ENCODE data around the gene DAW1.
"Not testable (repeated sequence)": the region's sequence is repeated elsewhere in the genome, so short reads cannot be mapped to it uniquely, and the experiment has no call there.

DAW1 gene, protein sequence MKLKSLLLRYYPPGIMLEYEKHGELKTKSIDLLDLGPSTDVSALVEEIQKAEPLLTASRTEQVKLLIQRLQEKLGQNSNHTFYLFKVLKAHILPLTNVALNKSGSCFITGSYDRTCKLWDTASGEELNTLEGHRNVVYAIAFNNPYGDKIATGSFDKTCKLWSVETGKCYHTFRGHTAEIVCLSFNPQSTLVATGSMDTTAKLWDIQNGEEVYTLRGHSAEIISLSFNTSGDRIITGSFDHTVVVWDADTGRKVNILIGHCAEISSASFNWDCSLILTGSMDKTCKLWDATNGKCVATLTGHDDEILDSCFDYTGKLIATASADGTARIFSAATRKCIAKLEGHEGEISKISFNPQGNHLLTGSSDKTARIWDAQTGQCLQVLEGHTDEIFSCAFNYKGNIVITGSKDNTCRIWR

GRCh38 chr2:227871375-227871791, at the start of gene DAW1:
DAW1 (plus strand) TSS chr2:227871631; CDS start chr2:227871690, 59 bp downstream.
- peak in 1 of 2 donors; percentile 17 for DNase-seq (ENCODE audit: low read depth in 2 of 2)

- DNase-seq (ENCODE audit: low read depth in 2 of 2): no peak
These were observed 48.9 kb upstream of the DAW1 start for GRCh38 chr2:227822416-227823003.

DNA sequence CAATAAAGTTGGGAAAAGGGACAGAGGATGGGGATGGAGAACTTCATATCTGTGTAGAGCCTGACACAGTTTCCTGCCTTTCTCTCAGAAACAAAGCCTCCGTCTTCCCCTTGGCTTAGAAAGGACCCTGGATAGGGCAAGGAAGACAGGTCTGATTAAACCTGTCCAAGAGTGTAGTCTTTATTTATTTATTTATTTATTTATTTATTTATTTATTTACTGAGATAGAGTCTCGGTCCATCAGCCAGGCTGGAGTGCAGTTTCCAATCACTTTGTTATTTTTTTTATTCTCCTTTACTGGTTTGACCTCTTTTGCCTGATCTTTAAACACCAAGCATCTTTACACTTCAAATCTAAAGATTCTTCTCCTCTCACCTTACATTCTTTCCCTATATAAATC, 47.5 kb upstream of the DAW1 start:
- DNase-seq (ENCODE audit: low read depth in 2 of 2): no peak

DNA sequence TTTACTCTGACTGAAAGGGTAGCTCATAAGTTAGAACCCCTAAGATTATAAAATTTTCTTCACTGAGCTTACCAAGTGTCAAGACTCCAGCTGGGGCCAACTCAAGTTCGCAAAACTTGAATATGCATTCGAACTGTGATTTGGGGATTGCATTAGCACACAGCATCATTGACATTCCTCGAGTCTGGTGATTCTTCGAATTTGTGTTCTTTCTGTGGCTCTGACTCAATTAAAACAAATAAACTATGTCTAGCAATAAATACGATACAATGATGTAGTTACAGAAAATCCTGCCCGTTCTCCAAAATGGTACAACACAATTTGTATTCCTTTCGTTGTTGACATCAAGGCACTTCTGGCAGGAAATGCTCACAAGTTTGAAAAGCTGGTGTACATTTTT, 46.7 kb upstream of the DAW1 start:
- no peak for DNase-seq (ENCODE audit: low read depth in 2 of 2)

DNA sequence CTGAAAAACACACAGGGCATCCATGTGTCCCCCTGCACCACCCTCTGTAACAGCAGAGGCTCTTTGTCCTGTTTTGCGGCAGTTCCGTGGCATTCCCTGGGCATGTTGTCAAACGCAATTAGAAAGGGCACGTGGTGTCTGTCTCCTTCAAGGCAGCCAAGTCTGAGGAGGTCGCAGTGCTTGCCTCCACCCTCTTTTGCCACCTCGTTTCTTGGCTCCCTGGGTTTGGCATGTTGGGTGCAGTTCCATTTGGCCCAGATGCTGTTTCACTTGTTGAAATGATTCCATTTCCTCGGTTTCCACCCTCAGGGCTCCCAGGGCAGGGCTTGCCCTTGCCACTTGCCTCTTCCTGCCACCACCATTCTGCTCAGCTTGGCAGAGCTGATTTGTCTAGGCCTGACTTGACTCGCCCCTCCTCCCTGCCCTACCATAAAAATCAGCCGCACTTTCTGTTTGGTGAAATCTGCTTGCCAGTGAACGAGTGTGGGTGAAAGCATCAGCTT, 45.4 kb upstream of the DAW1 start:
- DNase-seq (ENCODE audit: low read depth in 2 of 2): no peak

DNA sequence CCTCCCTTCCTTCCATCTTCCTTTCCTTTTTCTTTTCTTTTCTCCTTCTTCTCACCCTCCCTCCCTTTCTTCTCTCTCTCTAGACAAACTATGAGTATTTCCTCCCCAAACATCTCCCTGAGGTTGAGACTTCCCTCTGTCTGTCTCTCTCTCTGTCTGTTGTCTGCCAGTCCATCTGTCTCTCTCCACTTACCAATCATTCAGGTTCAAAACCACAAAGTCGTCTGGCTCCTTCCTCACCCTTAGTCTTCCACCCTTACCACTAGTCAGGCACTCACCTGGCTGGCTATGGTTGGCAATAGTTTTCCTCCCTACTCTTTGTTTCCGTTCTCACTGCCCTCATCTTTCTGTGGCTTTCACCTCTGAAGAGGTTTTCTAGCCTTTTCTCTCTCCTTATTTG, 44.9 kb upstream of the DAW1 start:
- no peak for DNase-seq (ENCODE audit: low read depth in 2 of 2)

DNA sequence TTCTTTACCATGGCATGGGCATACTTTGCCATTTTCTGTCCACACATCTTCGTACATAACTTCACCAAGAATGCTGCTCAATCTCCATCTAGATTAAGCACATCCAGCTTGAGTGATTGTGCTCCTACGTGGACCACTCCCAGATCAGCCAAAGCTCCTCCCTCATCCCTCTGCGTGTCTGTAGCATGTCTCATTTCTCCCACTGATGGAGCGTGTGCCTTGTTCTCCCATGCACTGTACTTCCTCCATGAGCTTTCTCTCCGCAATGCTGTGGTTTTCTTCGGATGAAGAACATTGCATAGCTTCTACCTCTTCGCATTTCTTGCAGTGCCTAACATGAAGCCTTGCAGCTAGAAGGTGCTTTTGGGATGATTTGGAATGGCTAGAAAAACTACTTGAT, 44.3 kb upstream of the DAW1 start:
- DNase-seq (ENCODE audit: low read depth in 2 of 2): no peak

GRCh38 chr2:227828477-227828912, 42.9 kb upstream of the DAW1 start:
- no peak for DNase-seq (ENCODE audit: low read depth in 2 of 2)

GRCh38 chr2:227829337-227829736, 42.1 kb upstream of the DAW1 start:
- no peak for DNase-seq (ENCODE audit: low read depth in 2 of 2)

- DNase-seq (ENCODE audit: low read depth in 2 of 2): no peak
These were observed 37.0 kb upstream of the DAW1 start for GRCh38 chr2:227834423-227834822.

GRCh38 chr2:227834916-227835650, 36.3 kb upstream of the DAW1 start:
- DNase-seq (ENCODE audit: low read depth in 2 of 2): no peak

DNA sequence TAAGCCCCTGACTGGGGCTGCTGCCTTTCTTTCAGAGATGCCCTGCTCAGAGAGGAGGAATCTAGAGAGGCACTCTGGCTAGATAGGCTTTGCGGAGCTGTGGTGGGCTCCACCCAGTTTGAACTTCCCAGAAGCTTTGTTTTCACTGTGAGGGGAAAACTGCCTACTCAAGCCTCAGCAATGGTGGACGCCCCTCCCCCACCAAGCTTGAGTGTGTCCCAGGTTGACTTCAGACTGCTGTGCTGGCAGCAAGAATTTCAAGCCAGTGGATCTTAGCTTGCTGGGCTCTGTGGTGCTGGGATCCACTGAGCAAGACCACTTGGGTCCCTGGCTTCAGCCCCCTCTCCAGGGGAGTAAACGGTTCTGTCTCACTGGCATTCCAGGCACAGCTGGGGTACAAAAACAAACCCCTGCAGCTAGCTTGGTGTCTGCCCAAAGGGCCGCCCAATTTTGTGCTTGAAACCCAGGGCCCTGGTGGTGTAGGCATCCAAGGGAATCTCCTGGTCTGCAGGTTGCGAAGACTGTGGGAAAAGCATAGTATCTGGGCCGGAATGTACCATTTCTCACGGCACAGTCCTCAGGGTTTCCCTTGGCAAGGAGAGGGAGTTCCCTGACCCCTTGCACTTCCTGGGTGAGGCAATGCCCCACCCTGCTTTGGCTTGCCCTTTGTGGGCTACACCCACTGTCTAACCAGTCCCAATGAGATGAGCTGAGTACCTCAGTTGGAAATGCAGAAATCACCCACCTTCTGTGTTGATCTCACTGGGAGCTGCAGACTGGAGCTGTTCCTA, 31.9 kb upstream of the DAW1 start:
- DNase-seq (ENCODE audit: low read depth in 2 of 2): not testable (repeated sequence)

GRCh38 chr2:227846831-227847230, 24.6 kb upstream of the DAW1 start:
- DNase-seq (ENCODE audit: low read depth in 2 of 2): no peak

- DNase-seq (ENCODE audit: low read depth in 2 of 2): no peak
These were observed 23.3 kb upstream of the DAW1 start for GRCh38 chr2:227848146-227848545.

DNA sequence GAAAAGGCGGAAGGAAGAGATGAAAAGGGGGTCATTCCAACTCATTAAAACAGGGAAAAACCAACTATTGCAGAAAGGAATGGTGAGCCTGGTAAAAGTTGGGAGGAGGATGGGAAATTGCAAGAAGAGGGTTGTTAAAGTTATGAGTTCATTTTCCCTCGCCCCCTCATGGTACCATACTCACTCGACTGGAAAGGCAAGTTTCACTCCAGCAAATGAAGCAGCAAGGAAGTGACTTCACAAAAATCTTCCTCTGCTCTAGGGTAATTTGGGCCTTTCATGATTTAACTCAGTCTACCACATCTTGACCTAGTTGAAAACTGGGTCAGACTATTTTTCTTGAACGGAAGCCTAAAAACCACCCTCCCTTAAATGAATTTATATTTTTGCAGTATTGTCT, 22.8 kb upstream of the DAW1 start:
- no peak for DNase-seq (ENCODE audit: low read depth in 2 of 2)

GRCh38 chr2:227849906-227850305, 21.5 kb upstream of the DAW1 start:
- DNase-seq (ENCODE audit: low read depth in 2 of 2): no peak

GRCh38 chr2:227853204-227853629, 18.2 kb upstream of the DAW1 start:
- DNase-seq (ENCODE audit: low read depth in 2 of 2): no peak

GRCh38 chr2:227853765-227854271, 17.6 kb upstream of the DAW1 start:
- DNase-seq (ENCODE audit: low read depth in 2 of 2): no peak

- no peak for DNase-seq (ENCODE audit: low read depth in 2 of 2)
These were observed 16.0 kb upstream of the DAW1 start for GRCh38 chr2:227855440-227855839.

GRCh38 chr2:227856697-227857096, 14.7 kb upstream of the DAW1 start:
- no peak for DNase-seq (ENCODE audit: low read depth in 2 of 2)

DNA sequence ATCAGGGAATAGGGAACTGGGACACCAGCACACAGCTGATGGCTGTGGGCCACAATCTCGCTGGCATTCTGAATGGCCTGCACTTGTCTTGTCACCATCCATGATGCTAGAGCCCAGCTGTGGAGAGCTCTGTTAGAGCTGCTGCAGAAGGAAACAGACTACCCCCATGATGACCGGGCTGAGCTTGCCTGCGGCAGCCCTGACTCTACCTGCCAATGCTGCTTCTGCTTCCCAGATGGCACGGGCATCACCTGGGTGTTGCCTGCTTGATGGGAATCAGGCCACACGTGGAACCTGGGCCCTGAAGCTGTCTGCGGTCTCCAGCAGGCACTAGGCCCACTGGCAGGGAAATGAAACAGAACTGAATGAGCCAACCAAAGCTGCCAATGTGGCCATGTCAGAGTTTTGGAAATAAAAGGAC, 11.2 kb upstream of the DAW1 start:
- DNase-seq (ENCODE audit: low read depth in 2 of 2): no peak

Data from stimulated activated CD8-positive, alpha-beta memory T cell treated with anti-CD3 and anti-CD28 coated beads, Interleukin-15, amount 100 ng/mL, for 48 hours (primary cell).